MM.1S (cell line): ENCODE measurements around the gene ZMIZ1.

Experiments used
- DNase-seq: peaks from one replicate; pipeline ENCODE4 v3.0.0-alpha.2; 2015
- H2AFZ ChIP-seq: fragments of 300-600 bp; sonication (generic); 2 replicates; pipeline ENCODE4 v1.6.0; 2016; ENCODE audit warnings: antibody characterized with exemption, low read length
- H3F3A ChIP-seq: fragments of 300-600 bp; sonication (generic); 2 replicates; pipeline ENCODE4 v1.6.1; 2016; ENCODE audit warnings: mild to moderate bottlenecking, antibody characterized with exemption, low read length, moderate library complexity, mixed read lengths; ENCODE audit not compliant: insufficient read depth
- H3K27ac ChIP-seq: fragments of 300-600 bp; sonication (generic); 2 replicates; pipeline ENCODE4 v1.5.1; 2016; ENCODE audit warnings: mild to moderate bottlenecking, low read length
- H3K27me3 ChIP-seq: fragments of 300-600 bp; sonication (generic); replicated peaks from 2 replicates; pipeline ENCODE4 v1.6.0; 2016; ENCODE audit warnings: low read length; ENCODE audit not compliant: insufficient read depth
- H3K36me3 ChIP-seq: fragments of 300-600 bp; sonication (generic); replicated peaks from 2 replicates; pipeline ENCODE4 v1.6.1; 2016; ENCODE audit warnings: mild to moderate bottlenecking, low read length, mixed read lengths; ENCODE audit not compliant: insufficient read depth
- H3K4me1 ChIP-seq: fragments of 300-600 bp; sonication (generic); 2 replicates; pipeline ENCODE4 v1.6.1; 2016; ENCODE audit warnings: low read length, mixed read lengths
- H3K4me2 ChIP-seq: fragments of 300-600 bp; sonication (generic); 2 replicates; pipeline ENCODE4 v1.6.0; 2016; ENCODE audit warnings: low read depth, low read length
- H3K4me3 ChIP-seq: fragments of 300-600 bp; sonication (generic); 2 replicates; pipeline ENCODE4 v1.5.1; 2016; ENCODE audit warnings: low read length, mixed read lengths
- H3K79me2 ChIP-seq: fragments of 300-600 bp; sonication (generic); 2 replicates; pipeline ENCODE4 v1.6.1; 2016; ENCODE audit warnings: mixed run types, low read length, mixed read lengths
- H3K9ac ChIP-seq: fragments of 300-600 bp; sonication (generic); 2 replicates; pipeline ENCODE4 v1.6.1; 2016; ENCODE audit warnings: low read length, mixed read lengths
- H3K9me2 ChIP-seq: fragments of 300-600 bp; sonication (generic); replicated peaks from 2 replicates; pipeline ENCODE4 v1.6.1; 2016; ENCODE audit warnings: mild to moderate bottlenecking, low read length, mixed read lengths; ENCODE audit not compliant: insufficient read depth
- H3K9me3 ChIP-seq: fragments of 300-600 bp; sonication (generic); replicated peaks from 2 replicates; pipeline ENCODE4 v1.6.1; 2016; ENCODE audit warnings: mild to moderate bottlenecking, low read length, mixed read lengths; ENCODE audit not compliant: insufficient read depth
- H4K20me1 ChIP-seq: fragments of 300-600 bp; sonication (generic); 2 replicates; pipeline ENCODE4 v1.6.1; 2016; ENCODE audit warnings: mild to moderate bottlenecking, low read length, moderate library complexity, mixed read lengths; ENCODE audit not compliant: insufficient read depth
- EZH2 ChIP-seq: fragments of 300-600 bp; sonication (generic); optimal IDR thresholded peaks from 2 replicates; pipeline ENCODE3; 2017; ENCODE audit warnings: low read depth, mild to moderate bottlenecking, antibody characterized with exemption, low read length, mixed read lengths
- EZH2phosphoT487 ChIP-seq: fragments of 300-600 bp; sonication (generic); IDR thresholded peaks from 2 replicates; pipeline ENCODE4 v1.6.1; 2018; ENCODE audit warnings: antibody characterized with exemption, low read length
- TF ChIP-seq, protein P1 (sequence below): fragments of 300-600 bp; sonication (generic); IDR thresholded peaks from 2 replicates; pipeline ENCODE4 v1.5.1; 2016; ENCODE audit warnings: antibody characterized with exemption, low read length, mixed read lengths

The ZMIZ1 gene

DNA sequence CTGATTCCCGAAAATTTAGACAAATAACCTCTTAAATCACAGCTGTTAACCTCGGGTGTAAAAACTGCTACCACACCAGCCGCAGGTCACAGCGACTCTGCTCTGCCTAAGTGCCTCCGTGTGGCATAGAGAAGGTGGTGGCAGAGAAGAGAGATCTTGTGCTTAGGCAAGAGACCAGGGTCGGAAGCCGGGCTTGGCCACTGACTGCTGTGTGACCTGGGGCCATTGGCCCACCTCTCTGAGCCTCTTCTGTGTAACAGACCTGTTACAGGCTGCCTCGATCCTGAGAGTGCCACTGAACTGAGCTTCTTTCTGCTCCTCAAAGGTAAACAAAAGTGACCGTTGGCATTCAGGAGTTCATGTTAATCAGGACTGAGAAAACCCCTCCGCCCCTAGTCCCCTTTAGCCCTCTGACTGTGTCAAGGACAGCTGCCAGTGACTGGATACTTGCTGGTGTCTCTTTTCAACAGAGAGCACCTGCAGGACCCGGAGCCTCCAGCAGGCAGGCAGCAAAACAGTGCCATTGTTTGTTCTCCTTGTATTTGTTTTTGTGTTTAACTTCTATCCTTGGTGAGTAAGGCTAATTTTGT is 36.5 kb downstream of the ZMIZ1 start:
- Histone ChIP-seq H2AFZ (no peak overlapping the region), H3K9ac (no peak overlapping the region), H3K4me1 (no peaks in the 10 kb centered on the region), H4K20me1 (no peaks in the 10 kb centered on the region), H3K36me3 (no peaks in the 10 kb centered on the region), H3K9me3 (no peaks in the 10 kb centered on the region), H3K27me3 (no peaks in the 10 kb centered on the region), H3K9me2 (no peaks in the 10 kb centered on the region), H3F3A (no peaks in the 10 kb centered on the region), H3K79me2 (0 out of 2 replicates have a peak, but pooled peaks cover 2% of the 10 kb centered on the region), H3K27ac (no peak overlapping the region), H3K4me2 (no peak overlapping the region), H3K4me3 (no peak overlapping the region)
- DNase-seq: no peak
- TF ChIP-seq EZH2phosphoT487 (no peak), EZH2 (no peak)
- TF ChIP-seq, protein P1, sequence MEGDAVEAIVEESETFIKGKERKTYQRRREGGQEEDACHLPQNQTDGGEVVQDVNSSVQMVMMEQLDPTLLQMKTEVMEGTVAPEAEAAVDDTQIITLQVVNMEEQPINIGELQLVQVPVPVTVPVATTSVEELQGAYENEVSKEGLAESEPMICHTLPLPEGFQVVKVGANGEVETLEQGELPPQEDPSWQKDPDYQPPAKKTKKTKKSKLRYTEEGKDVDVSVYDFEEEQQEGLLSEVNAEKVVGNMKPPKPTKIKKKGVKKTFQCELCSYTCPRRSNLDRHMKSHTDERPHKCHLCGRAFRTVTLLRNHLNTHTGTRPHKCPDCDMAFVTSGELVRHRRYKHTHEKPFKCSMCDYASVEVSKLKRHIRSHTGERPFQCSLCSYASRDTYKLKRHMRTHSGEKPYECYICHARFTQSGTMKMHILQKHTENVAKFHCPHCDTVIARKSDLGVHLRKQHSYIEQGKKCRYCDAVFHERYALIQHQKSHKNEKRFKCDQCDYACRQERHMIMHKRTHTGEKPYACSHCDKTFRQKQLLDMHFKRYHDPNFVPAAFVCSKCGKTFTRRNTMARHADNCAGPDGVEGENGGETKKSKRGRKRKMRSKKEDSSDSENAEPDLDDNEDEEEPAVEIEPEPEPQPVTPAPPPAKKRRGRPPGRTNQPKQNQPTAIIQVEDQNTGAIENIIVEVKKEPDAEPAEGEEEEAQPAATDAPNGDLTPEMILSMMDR: no peak

DNA sequence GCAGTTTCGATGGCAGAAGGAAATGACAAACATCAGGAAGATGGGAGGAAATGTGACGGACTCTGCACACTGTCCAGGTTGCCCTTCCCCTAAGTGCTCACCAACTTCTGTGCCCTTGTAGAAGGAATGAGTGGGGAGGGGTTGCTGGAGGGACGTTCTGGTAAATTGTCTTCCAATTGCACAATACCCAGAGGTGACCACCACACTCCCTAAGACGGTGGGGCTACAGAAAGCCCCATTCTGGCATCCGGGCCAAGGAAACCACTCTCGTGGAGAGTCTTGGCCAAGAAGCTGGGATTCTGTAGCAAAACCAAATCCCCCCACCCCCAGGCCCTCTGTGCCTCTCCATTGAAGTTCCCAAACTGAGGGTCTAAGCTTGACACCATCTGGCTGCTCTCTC is 37.1 kb downstream of the ZMIZ1 start:
- no peak for TF ChIP-seq EZH2
- no peak for TF ChIP-seq EZH2phosphoT487
- TF ChIP-seq, protein P1: no peak
- H3F3A ChIP-seq: no peaks in the 10 kb centered on the region
- no peak for DNase-seq
- no peak overlapping the region for H3K9ac ChIP-seq
- 0 out of 2 replicates have a peak, but pooled peaks cover 2% of the 10 kb centered on the region for H3K79me2 ChIP-seq
- no peak overlapping the region for H3K4me2 ChIP-seq
- H2AFZ ChIP-seq: no peak overlapping the region
- H3K4me3 ChIP-seq: no peak overlapping the region
- H3K27me3 ChIP-seq: no peaks in the 10 kb centered on the region
- no peaks in the 10 kb centered on the region for H3K4me1 ChIP-seq
- H3K9me2 ChIP-seq: no peaks in the 10 kb centered on the region
- H4K20me1 ChIP-seq: no peaks in the 10 kb centered on the region
- H3K36me3 ChIP-seq: no peaks in the 10 kb centered on the region
- H3K9me3 ChIP-seq: no peaks in the 10 kb centered on the region
- H3K27ac ChIP-seq: no peak overlapping the region

DNA sequence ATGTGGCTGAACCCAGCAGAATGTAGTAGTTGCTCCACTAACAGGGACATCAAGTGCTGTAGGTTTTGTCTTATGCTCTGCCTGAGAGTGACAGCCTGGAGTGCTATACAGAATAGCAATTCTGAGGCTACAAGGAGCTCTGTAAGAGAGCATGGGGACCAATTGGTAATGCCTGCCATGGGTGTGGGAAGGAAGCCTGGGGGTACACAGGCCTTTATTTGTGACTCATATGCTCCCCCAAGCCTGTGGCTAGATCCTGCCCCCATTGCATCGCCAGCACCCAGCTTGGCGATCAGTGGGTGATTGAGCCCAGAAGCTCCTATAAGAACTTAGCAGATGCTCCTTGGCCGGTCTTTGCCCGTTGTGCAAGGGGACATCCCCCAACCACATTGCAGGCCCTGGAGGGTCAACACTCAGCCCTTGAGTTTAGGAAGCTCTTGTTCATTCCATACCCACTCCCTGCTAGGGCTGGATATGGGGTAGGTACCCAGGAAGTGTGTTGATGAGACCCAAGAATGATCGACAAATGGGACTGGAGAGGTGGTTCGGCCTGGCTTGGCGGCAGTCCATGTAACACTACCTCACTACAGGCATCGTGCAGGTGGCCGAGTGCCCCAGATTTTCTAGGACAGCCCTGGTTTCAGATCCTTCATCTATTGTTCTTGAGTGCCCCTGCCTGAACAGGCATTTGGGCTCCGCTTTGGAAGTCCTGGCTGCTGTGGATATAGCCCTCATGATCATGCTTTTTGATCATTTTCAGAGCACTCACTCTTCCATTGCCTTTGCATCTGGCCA is 37.7 kb downstream of the ZMIZ1 start:
- H3K9me2 ChIP-seq: no peaks in the 10 kb centered on the region
- no peaks in the 10 kb centered on the region for H3K27me3 ChIP-seq
- H3K9me3 ChIP-seq: no peaks in the 10 kb centered on the region
- no peak overlapping the region for H3K9ac ChIP-seq
- H3K4me3 ChIP-seq: no peak overlapping the region
- no peaks in the 10 kb centered on the region for H3K36me3 ChIP-seq
- H3K79me2 ChIP-seq: 0 out of 2 replicates have a peak, but pooled peaks cover 2% of the 10 kb centered on the region
- H3K4me1 ChIP-seq: no peaks in the 10 kb centered on the region
- no peaks in the 10 kb centered on the region for H3F3A ChIP-seq
- H3K27ac ChIP-seq: no peak overlapping the region
- no peak overlapping the region for H2AFZ ChIP-seq
- no peaks in the 10 kb centered on the region for H4K20me1 ChIP-seq
- TF ChIP-seq EZH2phosphoT487: no peak
- TF ChIP-seq EZH2: no peak
- TF ChIP-seq, protein P1: no peak
- no peak for DNase-seq
- no peak overlapping the region for H3K4me2 ChIP-seq
